Neural cell (in vitro differentiated cells): ENCODE data around the gene NID2. TPM values are rescaled to one million over a fixed set of nuclear protein-coding genes. Genes with fewer than 3 reads are reported as not detected.

ENCODE experiments used
- H2AFZ ChIP-seq: fragments of 200-600, 300-800 bp; sonication (generic), shearing (Covaris generic); 2 replicates; pipeline ENCODE4 v1.6.0; 2014; ENCODE audit warnings: low read depth, mild to moderate bottlenecking, antibody characterized with exemption, low read length, moderate library complexity
- H3F3A ChIP-seq: fragments of 200-600 bp; shearing (Covaris generic); 2 replicates; pipeline ENCODE4 v1.6.1; 2016; ENCODE audit warnings: mild to moderate bottlenecking, moderate library complexity, mixed read lengths, antibody characterized with exemption, low read length; ENCODE audit not compliant: insufficient read depth, poor library complexity, severe bottlenecking
- H3K27ac ChIP-seq: fragments of 200-600, 300-800 bp; sonication (generic), shearing (Covaris generic); 2 replicates; pipeline ENCODE4 v1.5.1; 2014; ENCODE audit warnings: mild to moderate bottlenecking, low read length, moderate library complexity
- H3K27me3 ChIP-seq: fragments of 300-800, 200-600 bp; sonication (generic), shearing (Covaris generic); 2 replicates; pipeline ENCODE4 v1.6.0; 2014; ENCODE audit warnings: mild to moderate bottlenecking, low read depth, low read length, moderate library complexity; ENCODE audit not compliant: insufficient read depth
- H3K36me3 ChIP-seq: fragments of 300-800, 200-600 bp; sonication (generic), shearing (Covaris generic); 2 replicates; pipeline ENCODE4 v1.5.1; 2014; ENCODE audit warnings: mild to moderate bottlenecking, antibody characterized with exemption, low read length, moderate library complexity; ENCODE audit not compliant: insufficient read depth
- H3K4me2 ChIP-seq: fragments of 300-800, 200-600 bp; sonication (generic), shearing (Covaris generic); 2 replicates; pipeline ENCODE4 v1.6.0; 2014; ENCODE audit warnings: mild to moderate bottlenecking, low read length
- H3K4me3 ChIP-seq: fragments of 300-800, 200-600 bp; sonication (generic), shearing (Covaris generic); 2 replicates; pipeline ENCODE4 v1.5.1; 2014; ENCODE audit warnings: mild to moderate bottlenecking, low read length, moderate library complexity
- H3K79me2 ChIP-seq: fragments of 200-600 bp; shearing (Covaris generic); replicated peaks from 2 replicates; pipeline ENCODE4 v1.6.0; 2014; ENCODE audit warnings: mild to moderate bottlenecking, low read length, moderate library complexity; ENCODE audit not compliant: insufficient read depth
- H3K9ac ChIP-seq: fragments of 300-800, 200-600 bp; sonication (generic), shearing (Covaris generic); 2 replicates; pipeline ENCODE4 v1.6.1; 2016; ENCODE audit warnings: mild to moderate bottlenecking, low read length, mixed read lengths
- H3K9me2 ChIP-seq: fragments of 200-600 bp; shearing (Covaris generic); 2 replicates; pipeline ENCODE4 v1.6.1; 2016; ENCODE audit warnings: mild to moderate bottlenecking, low read length, mixed read lengths; ENCODE audit not compliant: insufficient read depth
- H3K9me3 ChIP-seq: fragments of 200-600, 300-800 bp; sonication (generic), shearing (Covaris generic); 2 replicates; pipeline ENCODE4 v1.6.1; 2016; ENCODE audit warnings: mild to moderate bottlenecking, mixed run types, low read length, moderate library complexity, mixed read lengths
- H4K20me1 ChIP-seq: fragments of 200-600 bp; shearing (Covaris generic); 2 replicates; pipeline ENCODE4 v1.6.1; 2016; ENCODE audit warnings: mild to moderate bottlenecking, mixed run types; ENCODE audit not compliant: insufficient read depth
- CTCF ChIP-seq: fragments of 450-650 bp; IDR thresholded peaks from 2 replicates; pipeline ENCODE4 v1.5.1; 2014; ENCODE audit warnings: antibody characterized with exemption, mild to moderate bottlenecking, moderate library complexity; ENCODE audit not compliant: poor library complexity, severe bottlenecking
- EP300 ChIP-seq: fragments of 450-650 bp; conservative IDR thresholded peaks from 2 replicates; pipeline ENCODE4 v1.6.1; 2014; ENCODE audit warnings: antibody characterized with exemption, mild to moderate bottlenecking, moderate library complexity; ENCODE audit not compliant: poor library complexity, severe bottlenecking
- EZH2 ChIP-seq: fragments of 200-600, 300-800 bp; shearing (Covaris generic), sonication (generic); IDR thresholded peaks from 2 replicates; pipeline ENCODE4 v1.6.1; 2014; ENCODE audit warnings: antibody characterized with exemption, low read length, borderline replicate concordance, mild to moderate bottlenecking; ENCODE audit not compliant: insufficient read depth, poor library complexity, severe bottlenecking
- MXI1 ChIP-seq: fragments of 450-650 bp; conservative IDR thresholded peaks from 2 replicates; pipeline ENCODE4 v1.6.1; 2014; ENCODE audit warnings: antibody characterized with exemption, mild to moderate bottlenecking; ENCODE audit not compliant: poor library complexity, severe bottlenecking
- POLR2AphosphoS5 ChIP-seq: IDR thresholded peaks from 2 replicates; pipeline ENCODE4 v1.6.1; 2012
- RAD21 ChIP-seq: fragments of 450-650 bp; conservative IDR thresholded peaks from 2 replicates; pipeline ENCODE4 v1.6.1; 2014; ENCODE audit warnings: antibody characterized with exemption, mild to moderate bottlenecking, moderate library complexity
- REST ChIP-seq: IDR thresholded peaks from 2 replicates; pipeline ENCODE4 v1.6.1; 2012; ENCODE audit warnings: borderline replicate concordance
- SMC3 ChIP-seq: fragments of 450-650 bp; conservative IDR thresholded peaks from 2 replicates; pipeline ENCODE4 v1.6.1; 2014; ENCODE audit warnings: antibody characterized with exemption, mild to moderate bottlenecking, moderate library complexity; ENCODE audit not compliant: poor library complexity
- TAF1 ChIP-seq: IDR thresholded peaks from 2 replicates; pipeline ENCODE4 v1.6.1; 2012; ENCODE audit warnings: low read depth
- polyA plus RNA-seq: library from polyadenylated mRNA; depleted of rRNA; stranded (reverse); fragments of >200 nt; gene quantifications from 2 replicates; pipeline ENCODE4 v1.2.3, GENCODE V29; 2014

NID2 gene
- polyA plus RNA-seq, 1 donor from 2014 or later = 1.1 TPM

- no peaks in the 10 kb centered on the region for H3K9me3 ChIP-seq
- TF ChIP-seq POLR2AphosphoS5 (no peak), TAF1 (no peak), EP300 (no peak), SMC3 (no peak), REST (no peak), RAD21 (no peak), MXI1 (no peak), CTCF (no peak), EZH2 (no peak)
- H3F3A ChIP-seq = no peaks in the 10 kb centered on the region
- no peak overlapping the region for H3K4me3 ChIP-seq
- no peak overlapping the region for H3K9ac ChIP-seq
- no peaks in the 10 kb centered on the region for H3K36me3 ChIP-seq
- no peak overlapping the region for H3K27ac ChIP-seq
- no peaks in the 10 kb centered on the region for H4K20me1 ChIP-seq
- no peaks in the 10 kb centered on the region for H3K79me2 ChIP-seq
- no peaks in the 10 kb centered on the region for H3K27me3 ChIP-seq
- no peak overlapping the region for H3K4me2 ChIP-seq
- H2AFZ ChIP-seq = no peak overlapping the region
- H3K9me2 ChIP-seq = no peaks in the 10 kb centered on the region
These were observed 98.9 kb downstream of the NID2 start for GRCh38 chr14:51969852-51970540.

GRCh38 chr14:51967521-51967920 is 101.3 kb downstream of the NID2 start:
- Histone ChIP-seq H2AFZ (no peak overlapping the region), H4K20me1 (no peaks in the 10 kb centered on the region), H3K9me2 (no peaks in the 10 kb centered on the region), H3K4me3 (no peak overlapping the region), H3K27ac (no peak overlapping the region), H3K4me2 (no peak overlapping the region), H3K79me2 (no peaks in the 10 kb centered on the region), H3K9me3 (no peaks in the 10 kb centered on the region), H3K36me3 (peaks cover 5% of the 10 kb centered on the region), H3F3A (no peaks in the 10 kb centered on the region), H3K9ac (no peak overlapping the region), H3K27me3 (no peaks in the 10 kb centered on the region)
- TF ChIP-seq POLR2AphosphoS5 = no peak

DNA sequence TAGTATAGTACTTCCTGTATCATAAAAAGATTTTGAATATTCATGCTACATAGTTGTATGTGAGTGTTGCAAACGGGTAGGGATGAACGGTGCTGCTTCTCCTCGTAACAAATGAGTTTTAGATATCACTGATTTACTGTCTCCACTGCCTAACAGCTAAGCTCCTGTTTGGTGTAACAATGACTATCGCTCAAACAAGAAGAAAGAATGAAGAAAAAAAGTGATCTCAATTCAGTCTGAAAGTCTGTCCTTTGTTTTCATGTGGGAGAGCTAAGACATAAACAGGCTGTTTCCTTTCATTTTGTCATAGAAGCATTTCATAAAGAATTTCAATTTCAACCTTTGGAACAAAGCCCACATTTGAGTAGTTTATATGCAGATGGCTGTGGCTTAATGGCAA is 105.6 kb downstream of the NID2 start:
- Histone ChIP-seq H3K27ac (no peak overlapping the region), H3K4me2 (no peak overlapping the region), H3K4me3 (no peak overlapping the region), H3K27me3 (no peaks in the 10 kb centered on the region), H3K9me2 (no peaks in the 10 kb centered on the region), H3K9me3 (peaks cover 9% of the 10 kb centered on the region), H3K36me3 (peaks cover 23% of the 10 kb centered on the region), H2AFZ (no peak overlapping the region), H3F3A (no peaks in the 10 kb centered on the region), H3K79me2 (no peaks in the 10 kb centered on the region), H3K9ac (no peak overlapping the region), H4K20me1 (no peaks in the 10 kb centered on the region)
- TF ChIP-seq TAF1 = no peak
- no peak for TF ChIP-seq CTCF
